ENCODE data around the gene OR4M1.
"Not testable (repeated sequence)": the region's sequence is repeated elsewhere in the genome, so short reads cannot be mapped to it uniquely, and the experiment has no call there.

The OR4M1 gene

DNA sequence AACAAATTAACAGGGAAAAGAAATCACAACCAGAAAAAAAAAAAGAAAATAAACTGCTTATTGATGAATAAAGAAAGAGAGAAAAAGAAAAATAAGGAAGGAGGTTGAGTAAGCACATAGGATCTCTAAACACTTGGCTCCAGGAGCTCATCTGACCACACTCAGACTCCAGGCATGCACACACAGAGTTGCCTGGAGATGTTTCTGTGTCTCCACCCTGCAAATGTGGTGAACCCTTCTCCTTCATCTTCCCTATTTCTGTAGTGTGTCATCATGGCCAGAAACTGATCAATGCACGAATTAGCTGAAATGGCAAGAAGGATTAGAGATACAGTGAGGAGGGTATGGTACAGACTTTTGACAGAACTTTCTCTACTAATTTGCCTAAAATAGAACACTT lies 50.5 kb downstream of the OR4M1 start:
- DNase-seq: no peak

DNA sequence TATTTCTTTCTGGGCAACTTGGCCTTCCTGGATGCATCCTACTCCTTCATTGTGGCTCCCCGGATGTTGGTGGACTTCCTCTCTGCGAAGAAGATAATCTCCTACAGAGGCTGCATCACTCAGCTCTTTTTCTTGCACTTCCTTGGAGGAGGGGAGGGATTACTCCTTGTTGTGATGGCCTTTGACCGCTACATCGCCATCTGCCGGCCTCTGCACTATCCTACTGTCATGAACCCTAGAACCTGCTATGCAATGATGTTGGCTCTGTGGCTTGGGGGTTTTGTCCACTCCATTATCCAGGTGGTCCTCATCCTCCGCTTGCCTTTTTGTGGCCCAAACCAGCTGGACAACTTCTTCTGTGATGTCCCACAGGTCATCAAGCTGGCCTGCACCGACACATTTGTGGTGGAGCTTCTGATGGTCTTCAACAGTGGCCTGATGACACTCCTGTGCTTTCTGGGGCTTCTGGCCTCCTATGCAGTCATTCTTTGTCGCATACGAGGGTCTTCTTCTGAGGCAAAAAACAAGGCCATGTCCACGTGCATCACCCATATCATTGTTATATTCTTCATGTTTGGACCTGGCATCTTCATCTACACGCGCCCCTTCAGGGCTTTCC lies 54.4 kb downstream of the OR4M1 start:
- not testable (repeated sequence) for DNase-seq

DNA sequence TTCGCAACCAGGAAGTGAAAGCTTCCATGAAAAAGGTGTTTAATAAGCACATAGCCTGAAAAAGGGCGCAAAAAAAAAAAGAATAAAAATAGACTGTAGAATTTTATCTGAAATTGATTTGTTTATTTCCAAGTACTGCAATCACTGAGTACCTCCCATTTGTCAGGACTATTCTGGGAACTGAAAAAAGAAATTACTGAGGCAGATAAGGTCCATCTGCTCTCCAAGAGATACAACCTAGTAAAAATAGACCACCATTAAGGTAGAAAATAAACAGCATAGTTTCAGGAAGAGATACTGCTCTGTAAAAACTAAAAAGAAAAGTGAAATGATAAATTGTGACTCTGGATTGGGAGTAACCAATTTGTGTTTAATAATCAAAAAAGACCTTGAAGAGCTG lies 55.0 kb downstream of the OR4M1 start:
- DNase-seq: no peak
